GM12872 (cell line): ENCODE results near the gene ITPR1.

Source experiments
- TF ChIP-seq, protein P1 (sequence below): IDR thresholded peaks from 3 replicates; pipeline ENCODE4 v1.5.1; 2011; ENCODE audit warnings: low read depth, mild to moderate bottlenecking, low read length, moderate library complexity; ENCODE audit not compliant: insufficient read depth

ITPR1 gene

DNA sequence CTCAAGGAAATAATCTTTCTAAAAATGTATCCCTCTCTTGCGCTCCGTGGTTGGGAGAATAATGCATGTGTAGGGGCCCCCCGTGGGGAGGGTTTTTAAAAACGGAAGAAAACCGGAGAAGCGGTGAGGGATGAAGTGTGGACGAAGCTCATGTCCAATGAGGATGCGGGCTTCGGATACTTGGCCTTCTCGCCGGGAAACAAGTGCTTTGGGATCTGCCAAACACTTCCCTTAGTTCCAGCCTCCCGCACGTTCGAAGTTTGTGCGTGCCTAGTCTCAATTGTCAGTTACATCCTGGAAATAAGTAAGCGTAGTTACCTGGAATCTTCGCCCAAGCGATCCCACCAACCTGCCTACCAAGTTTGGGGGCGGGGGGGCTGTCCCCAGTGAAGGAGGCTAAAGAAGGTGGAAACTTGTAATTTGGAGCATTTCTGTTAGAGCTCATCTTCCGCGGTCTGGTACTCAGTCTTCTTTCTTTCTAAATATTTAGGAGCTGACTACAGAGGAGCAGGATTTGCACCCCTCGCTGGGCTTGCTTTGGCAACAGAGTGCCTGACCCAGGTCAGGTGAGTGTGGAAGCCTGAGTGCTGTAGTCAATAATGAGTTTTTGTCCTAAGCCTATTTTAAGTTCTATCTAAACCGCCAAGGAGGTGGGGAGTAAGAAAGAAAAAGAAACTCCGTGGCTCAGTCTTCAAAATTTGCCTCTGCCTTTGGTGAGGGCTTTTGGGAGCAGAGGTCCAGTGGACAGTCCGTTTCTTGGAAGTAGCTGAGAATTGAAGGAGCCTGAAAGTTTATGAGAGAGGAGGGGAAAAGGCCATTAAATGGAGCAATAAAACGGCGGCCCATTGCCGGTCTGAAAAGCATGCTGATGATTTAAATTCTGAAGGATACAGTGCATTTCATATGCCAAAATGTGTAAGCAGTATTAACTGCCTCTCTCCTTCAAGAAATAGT is 1.1 kb downstream of the ITPR1 start:
- TF ChIP-seq, protein P1, sequence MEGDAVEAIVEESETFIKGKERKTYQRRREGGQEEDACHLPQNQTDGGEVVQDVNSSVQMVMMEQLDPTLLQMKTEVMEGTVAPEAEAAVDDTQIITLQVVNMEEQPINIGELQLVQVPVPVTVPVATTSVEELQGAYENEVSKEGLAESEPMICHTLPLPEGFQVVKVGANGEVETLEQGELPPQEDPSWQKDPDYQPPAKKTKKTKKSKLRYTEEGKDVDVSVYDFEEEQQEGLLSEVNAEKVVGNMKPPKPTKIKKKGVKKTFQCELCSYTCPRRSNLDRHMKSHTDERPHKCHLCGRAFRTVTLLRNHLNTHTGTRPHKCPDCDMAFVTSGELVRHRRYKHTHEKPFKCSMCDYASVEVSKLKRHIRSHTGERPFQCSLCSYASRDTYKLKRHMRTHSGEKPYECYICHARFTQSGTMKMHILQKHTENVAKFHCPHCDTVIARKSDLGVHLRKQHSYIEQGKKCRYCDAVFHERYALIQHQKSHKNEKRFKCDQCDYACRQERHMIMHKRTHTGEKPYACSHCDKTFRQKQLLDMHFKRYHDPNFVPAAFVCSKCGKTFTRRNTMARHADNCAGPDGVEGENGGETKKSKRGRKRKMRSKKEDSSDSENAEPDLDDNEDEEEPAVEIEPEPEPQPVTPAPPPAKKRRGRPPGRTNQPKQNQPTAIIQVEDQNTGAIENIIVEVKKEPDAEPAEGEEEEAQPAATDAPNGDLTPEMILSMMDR: no peak

DNA sequence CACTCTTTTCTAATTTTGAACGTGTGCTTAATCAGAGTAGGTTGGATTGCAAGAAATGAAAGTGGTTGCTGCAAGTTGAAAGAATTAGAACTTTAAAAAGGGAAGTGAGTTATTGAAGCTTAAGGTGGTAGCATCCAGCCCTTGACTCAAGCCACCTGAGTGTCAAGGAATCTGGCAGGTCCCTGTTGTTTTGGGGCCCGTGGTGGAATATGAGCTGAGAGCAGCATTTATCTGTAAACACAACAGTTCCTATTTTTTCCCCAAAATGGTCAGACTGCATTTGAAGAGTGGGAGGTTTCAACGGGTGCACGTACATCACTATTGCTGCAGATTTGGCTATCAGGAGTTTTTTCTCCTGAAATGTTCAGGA is 1.7 kb downstream of the ITPR1 start:
- TF ChIP-seq, protein P1: no peak

DNA sequence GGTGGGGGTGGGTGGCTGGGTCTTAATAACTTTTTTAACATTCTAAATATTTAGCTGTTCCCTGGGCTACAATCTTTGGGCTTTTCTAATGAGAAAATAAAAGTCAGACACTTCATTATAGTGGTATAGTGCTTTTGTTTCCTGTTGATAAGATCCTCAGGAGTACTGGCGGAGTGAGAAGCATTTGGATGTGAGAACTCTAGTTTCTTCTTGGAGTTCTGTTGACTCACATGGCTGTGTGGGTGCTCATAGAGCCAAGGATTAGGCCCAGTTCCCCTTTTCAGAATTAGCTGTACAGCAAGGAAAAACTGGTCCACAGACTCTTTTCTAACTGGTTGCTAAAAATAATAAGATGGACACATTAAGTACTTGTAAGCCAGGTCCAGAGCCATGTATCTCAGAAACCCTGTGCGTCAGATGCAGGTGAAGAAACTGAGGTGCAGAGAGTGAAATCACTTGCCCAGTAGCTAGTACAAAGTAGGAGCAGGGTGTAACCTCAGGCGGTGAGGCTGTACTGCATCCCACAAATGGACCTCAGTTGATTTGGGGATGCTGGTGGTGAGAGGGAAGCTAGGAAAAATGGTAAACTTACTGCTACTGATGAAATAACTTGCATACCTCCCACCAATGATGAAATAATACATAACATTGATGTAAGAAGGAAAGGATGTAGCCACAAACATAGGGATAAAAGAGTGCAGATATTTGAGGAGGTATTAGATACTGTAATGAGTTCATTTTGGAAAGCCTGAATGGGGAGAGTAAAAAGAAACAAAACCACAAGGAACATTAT is 2.3 kb downstream of the ITPR1 start:
- TF ChIP-seq, protein P1: no peak

DNA sequence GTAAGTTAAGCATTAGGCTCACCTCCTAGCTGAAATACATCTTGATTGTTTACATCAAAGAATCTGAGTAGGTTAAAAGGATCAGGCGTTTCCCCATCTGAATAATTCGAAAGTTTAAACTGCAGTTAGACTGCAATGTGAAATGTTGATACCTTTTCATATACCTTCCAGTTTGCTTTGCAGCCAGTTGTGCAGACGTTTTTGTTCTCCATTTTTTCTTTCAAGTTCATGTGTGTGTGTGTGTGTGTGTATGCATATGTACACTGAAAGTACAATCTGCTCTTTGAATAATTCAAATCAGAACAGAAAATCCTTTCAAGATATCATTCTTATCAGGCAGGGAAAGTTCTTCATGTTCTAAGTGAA is 2.9 kb downstream of the ITPR1 start:
- TF ChIP-seq, protein P1: no peak

DNA sequence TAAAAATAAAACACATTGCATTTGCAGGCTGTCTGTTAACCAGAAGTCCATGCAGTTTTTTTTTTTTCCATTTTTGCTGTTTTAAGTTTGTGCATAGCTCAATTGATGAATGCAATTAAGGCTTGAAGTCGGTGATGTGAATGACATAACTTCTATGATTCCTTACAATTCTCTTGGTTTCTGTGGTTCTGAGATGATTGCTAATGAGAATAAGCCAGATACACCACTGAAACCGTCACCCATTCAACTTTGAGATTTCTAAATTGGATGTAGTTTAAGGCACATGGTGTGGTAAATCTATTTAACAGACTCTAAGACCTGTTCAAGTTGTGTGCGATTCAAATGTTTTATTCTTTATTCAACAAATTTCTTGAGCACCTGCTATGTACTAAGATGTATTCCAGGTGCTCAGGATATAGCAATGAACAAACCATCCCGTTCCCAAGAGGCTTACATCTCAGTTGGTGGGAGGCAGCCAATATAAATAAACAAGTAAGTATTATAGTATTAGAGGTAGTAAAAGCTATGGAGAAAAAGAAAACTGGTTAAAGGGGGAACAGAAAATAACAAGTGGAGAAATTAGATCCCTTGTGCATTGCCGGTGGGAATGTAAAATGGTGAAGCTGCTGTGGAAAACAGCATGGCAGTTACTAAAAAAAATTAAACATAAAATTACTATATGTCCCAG is 4.0 kb downstream of the ITPR1 start:
- TF ChIP-seq, protein P1: no peak

DNA sequence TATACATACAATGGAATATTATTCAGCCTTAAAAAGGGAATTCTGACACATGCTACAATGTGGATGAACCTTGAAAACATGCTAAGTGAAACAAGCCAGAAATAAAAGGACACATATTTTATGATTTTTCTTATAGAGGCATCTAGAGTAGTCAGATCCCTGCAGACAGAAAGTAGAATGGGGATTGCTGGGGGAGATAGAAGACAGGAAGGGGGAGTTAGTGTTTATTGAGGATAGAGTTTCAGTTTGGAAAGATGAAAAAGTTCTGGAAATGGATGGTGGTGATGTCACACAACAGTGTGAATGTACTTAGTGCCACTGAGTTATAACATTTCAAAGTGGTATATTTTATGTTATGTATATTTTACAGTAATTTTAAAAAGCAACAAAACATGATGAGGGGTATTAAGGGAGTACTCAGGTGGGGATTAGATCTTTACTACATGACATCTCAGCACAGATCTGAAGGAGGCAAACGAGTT is 4.7 kb downstream of the ITPR1 start:
- TF ChIP-seq, protein P1: no peak

DNA sequence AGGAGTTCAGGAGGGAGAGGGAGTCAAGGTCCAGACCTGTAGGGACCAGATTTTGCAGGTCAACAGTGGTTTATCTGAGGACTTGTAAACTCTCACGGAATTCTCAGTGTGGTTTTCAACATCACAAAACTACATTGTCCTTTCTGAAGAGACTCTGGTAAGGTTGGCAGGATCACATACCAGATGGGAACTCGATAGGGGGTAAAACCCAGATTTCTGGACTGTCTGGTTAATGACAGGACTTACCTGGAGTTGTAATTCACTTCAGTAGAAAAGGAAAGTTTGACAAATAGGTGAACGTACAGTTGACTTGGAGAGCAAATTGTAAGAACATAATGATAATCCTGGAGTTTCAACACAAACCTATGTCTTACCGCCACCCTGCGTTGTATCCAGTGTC is 5.3 kb downstream of the ITPR1 start:
- TF ChIP-seq, protein P1: no peak
